Esophagus muscularis mucosa (tissue), 4 donors: ENCODE measurements around the gene RCAN1. TPM values are rescaled to one million over a fixed set of nuclear protein-coding genes. Genes with fewer than 3 reads are reported as not detected.

Experiments
- DNase-seq: peaks from one replicate; pipeline ENCODE4 v3.0.0-alpha.2; 2017; ENCODE audit errors: extremely low spot score
- H3K27ac ChIP-seq, 4 donors: fragments of 200-600 bp; sonication (generic); replicated peaks in 1 of 4; 1 replicate in 3 of 4; 2 replicates in 1 of 4; pipeline ENCODE4 v1.5.1; 2016 to 2019; ENCODE audit warnings: mild to moderate bottlenecking in 1 of 4
- H3K27me3 ChIP-seq, 4 donors: fragments of 200-600 bp; sonication (generic); one replicate each; pipeline versions ENCODE4 v1.5.1 to v1.6.0; 2016 to 2019
- H3K36me3 ChIP-seq, 4 donors: fragments of 200-600 bp; sonication (generic); one replicate each; pipeline ENCODE4 v1.5.1; 2016 to 2019
- H3K4me1 ChIP-seq, 4 donors: fragments of 200-600 bp; sonication (generic); one replicate each; pipeline ENCODE4 v1.5.1; 2016 to 2019
- H3K4me3 ChIP-seq, 4 donors: fragments of 200-600 bp; sonication (generic); 1 replicate in 2 of 4; 2 replicates in 2 of 4; pipeline ENCODE4 v1.5.1; 2016 to 2019; ENCODE audit warnings: mild to moderate bottlenecking in 4 of 4, moderate library complexity in 1 of 4
- H3K9me3 ChIP-seq, 4 donors: fragments of 200-600 bp; sonication (generic); 1 replicate in 3 of 4; 2 replicates in 1 of 4; pipeline ENCODE4 v1.5.1; 2016 to 2019
- EP300 ChIP-seq: sonication (generic); formaldehyde crosslinking; IDR thresholded peaks from one replicate; pipeline ENCODE4 v1.6.1; 2017; ENCODE audit warnings: antibody characterized with exemption
- POLR2A ChIP-seq: fragments of 450-650 bp; IDR thresholded peaks from one replicate; pipeline ENCODE4 v1.6.1; 2017; ENCODE audit warnings: antibody characterized with exemption, moderate library complexity, mild to moderate bottlenecking, low read depth
- POLR2AphosphoS5 ChIP-seq, 2 donors: sonication (generic); formaldehyde crosslinking; IDR thresholded peaks; one replicate each; pipeline ENCODE4 v1.6.1; 2017; ENCODE audit warnings: antibody characterized with exemption in 2 of 2
- WGBS: methylation state at CpG from one replicate; pipeline ENCODE4 v1.1.5; 2018; 5-methylcytosine and 5-hydroxymethylcytosine counted together
- intact Hi-C: fragments of 100-400 bp; cut with DNase I; formaldehyde crosslinking; loops from one replicate; pipeline ENCODE4 v1.15.1; 2023
- total RNA-seq, 4 donors: library from RNA; depleted of rRNA; stranded (reverse); fragments of >200 nt; gene quantifications; one replicate each; pipeline versions ENCODE4 v1.1.0 to v1.2.1, GENCODE V29; 2016
- TF ChIP-seq, protein P1 (sequence below), 3 experiments: fragments of 200-600 bp in 2 of 3; fragments of 450-650 bp in 1 of 3; sonication (generic) in 2 of 3; IDR thresholded peaks; one replicate each; pipeline ENCODE4 v1.5.1; 2017 to 2019; ENCODE audit warnings: antibody characterized with exemption in 3 of 3, mild to moderate bottlenecking in 2 of 3, moderate library complexity in 1 of 3

Gene RCAN1
- total RNA-seq, 4 donors from 2014 or later = 32.4 to 58.8 (median 37.9) TPM

DNA sequence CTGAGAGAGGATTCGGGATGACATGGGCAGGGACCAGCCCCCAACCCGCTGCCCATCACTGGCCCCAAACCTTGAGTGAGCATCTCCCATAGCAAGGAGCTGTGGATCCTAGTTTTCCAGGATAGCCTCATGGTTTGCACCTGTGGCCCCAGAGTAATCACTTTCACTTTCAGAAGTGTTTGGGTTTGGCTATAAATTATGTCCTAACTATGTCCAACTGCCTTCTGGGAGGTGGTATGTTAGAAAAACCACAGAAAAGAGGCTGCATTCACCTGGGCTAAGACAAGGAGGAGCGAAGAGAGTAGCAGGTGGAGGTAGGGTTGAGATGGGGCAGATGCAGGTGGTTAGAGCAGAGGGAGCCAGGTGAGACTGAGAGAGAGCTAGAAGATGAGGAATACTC is 34.5 kb upstream of the RCAN1 start:
- H3K27me3 ChIP-seq = peaks cover 0 to 42% (median 0%) of the 10 kb centered on the region in 4 donors
- TF ChIP-seq POLR2A (no peak), EP300 (no peak)
- TF ChIP-seq, protein P1, sequence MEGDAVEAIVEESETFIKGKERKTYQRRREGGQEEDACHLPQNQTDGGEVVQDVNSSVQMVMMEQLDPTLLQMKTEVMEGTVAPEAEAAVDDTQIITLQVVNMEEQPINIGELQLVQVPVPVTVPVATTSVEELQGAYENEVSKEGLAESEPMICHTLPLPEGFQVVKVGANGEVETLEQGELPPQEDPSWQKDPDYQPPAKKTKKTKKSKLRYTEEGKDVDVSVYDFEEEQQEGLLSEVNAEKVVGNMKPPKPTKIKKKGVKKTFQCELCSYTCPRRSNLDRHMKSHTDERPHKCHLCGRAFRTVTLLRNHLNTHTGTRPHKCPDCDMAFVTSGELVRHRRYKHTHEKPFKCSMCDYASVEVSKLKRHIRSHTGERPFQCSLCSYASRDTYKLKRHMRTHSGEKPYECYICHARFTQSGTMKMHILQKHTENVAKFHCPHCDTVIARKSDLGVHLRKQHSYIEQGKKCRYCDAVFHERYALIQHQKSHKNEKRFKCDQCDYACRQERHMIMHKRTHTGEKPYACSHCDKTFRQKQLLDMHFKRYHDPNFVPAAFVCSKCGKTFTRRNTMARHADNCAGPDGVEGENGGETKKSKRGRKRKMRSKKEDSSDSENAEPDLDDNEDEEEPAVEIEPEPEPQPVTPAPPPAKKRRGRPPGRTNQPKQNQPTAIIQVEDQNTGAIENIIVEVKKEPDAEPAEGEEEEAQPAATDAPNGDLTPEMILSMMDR (IDR thresholded peaks at IDR 0.05) = no peak
- 91% methylated on average over 3 of the region's 3 CpGs for WGBS
- no peak for DNase-seq
- no peak overlapping the region for H3K4me3 ChIP-seq
- no peaks in the 10 kb centered on the region for H3K36me3 ChIP-seq
- H3K4me1 ChIP-seq = no peaks in the 10 kb centered on the region
- H3K9me3 ChIP-seq = peaks cover 0 to 23% (median 10%) of the 10 kb centered on the region in 4 donors
- no peak overlapping the region for H3K27ac ChIP-seq
- intact Hi-C loops = no loop called here

GRCh38 chr21:34648739-34649297 is 33.9 kb upstream of the RCAN1 start:
- WGBS = 83% methylated on average over 4 of the region's 6 CpGs
- Histone ChIP-seq H3K36me3 (no peaks in the 10 kb centered on the region), H3K27ac (no peak overlapping the region), H3K4me1 (no peaks in the 10 kb centered on the region), H3K4me3 (no peak overlapping the region), H3K27me3 (peaks cover 0 to 38% (median 0%) of the 10 kb centered on the region in 4 donors), H3K9me3 (peaks cover 0 to 23% (median 10%) of the 10 kb centered on the region in 4 donors)
- intact Hi-C loops = no loop called here
- no peak for DNase-seq
- TF ChIP-seq POLR2AphosphoS5 (IDR thresholded peaks at IDR 0.05) (no peak), POLR2A (no peak), EP300 (no peak)
- TF ChIP-seq, protein P1 (IDR thresholded peaks at IDR 0.05) = no peak

GRCh38 chr21:34647555-34647954 is 32.6 kb upstream of the RCAN1 start:
- Histone ChIP-seq H3K36me3 (no peaks in the 10 kb centered on the region), H3K4me3 (no peak overlapping the region), H3K4me1 (no peaks in the 10 kb centered on the region), H3K27ac (no peak overlapping the region), H3K9me3 (peaks cover 0 to 20% (median 9%) of the 10 kb centered on the region in 4 donors), H3K27me3 (peaks cover 0 to 33% (median 0%) of the 10 kb centered on the region in 4 donors)
- WGBS = 49% methylated on average over 6 of the region's 6 CpGs
- TF ChIP-seq EP300 = no peak
- TF ChIP-seq, protein P1 (IDR thresholded peaks at IDR 0.05) = no peak
- TF ChIP-seq POLR2A = no peak
- no peak for TF ChIP-seq POLR2AphosphoS5 (IDR thresholded peaks at IDR 0.05)
- DNase-seq = no peak
- intact Hi-C loops = no loop called here

GRCh38 chr21:34644825-34645224 is 29.9 kb upstream of the RCAN1 start:
- H3K9me3 ChIP-seq = no peaks in the 10 kb centered on the region
- 71% methylated on average over 4 of the region's 4 CpGs for WGBS
- peaks cover 0 to 23% (median 0%) of the 10 kb centered on the region in 4 donors for H3K27me3 ChIP-seq
- H3K27ac ChIP-seq = no peak overlapping the region
- H3K4me3 ChIP-seq = no peak overlapping the region
- intact Hi-C loops = no loop called here
- no peak for DNase-seq
- no peaks in the 10 kb centered on the region for H3K36me3 ChIP-seq
- H3K4me1 ChIP-seq = no peaks in the 10 kb centered on the region
- TF ChIP-seq EP300 = no peak
- TF ChIP-seq POLR2AphosphoS5 (IDR thresholded peaks at IDR 0.05) = no peak
- TF ChIP-seq, protein P1 (IDR thresholded peaks at IDR 0.05) = no peak
- no peak for TF ChIP-seq POLR2A
